Measurements from ENCODE around the gene SYNE2. TPM values are rescaled to one million over a fixed set of nuclear protein-coding genes. Genes with fewer than 3 reads are reported as not detected.

The SYNE2 gene
- polyA plus RNA-seq, 1 donor from 2014 or later: 82.3 TPM

GRCh38 chr14:64119980-64120379 is 267.2 kb downstream of the SYNE2 start:
- no peak overlapping the region for H3K27ac ChIP-seq (ENCODE audit: low read length)
- H2AFZ ChIP-seq (ENCODE audit: low read depth, low read length): no peak overlapping the region
- no peak overlapping the region for H3K9ac ChIP-seq (ENCODE audit: low read length)
- no peaks in the 10 kb centered on the region for H3K36me3 ChIP-seq (ENCODE audit: insufficient read depth, low read length)
- no peak overlapping the region for H3K4me3 ChIP-seq (ENCODE audit: low read length)
- H3K27me3 ChIP-seq (ENCODE audit: insufficient read depth, low read depth, low read length): no peaks in the 10 kb centered on the region
- H4K20me1 ChIP-seq (ENCODE audit: insufficient read depth): no peaks in the 10 kb centered on the region
- H3K9me3 ChIP-seq (ENCODE audit: low read length): no peaks in the 10 kb centered on the region
- no peaks in the 10 kb centered on the region for H3K9me2 ChIP-seq (ENCODE audit: insufficient read depth, low read length)
- no peaks in the 10 kb centered on the region for H3F3A ChIP-seq (ENCODE audit: insufficient read depth, low read length, poor library complexity, severe bottlenecking)
- H3K79me2 ChIP-seq (replicated peaks; ENCODE audit: insufficient read depth, low read length): no peaks in the 10 kb centered on the region
- H3K4me2 ChIP-seq (ENCODE audit: low read length): no peak overlapping the region
- no peak for TF ChIP-seq TAF1 (IDR thresholded peaks at IDR 0.05; ENCODE audit: low read depth)
- TF ChIP-seq EP300 (conservative IDR thresholded peaks at IDR 0.05; ENCODE audit: poor library complexity, severe bottlenecking): no peak
- no peak for TF ChIP-seq SMC3 (conservative IDR thresholded peaks at IDR 0.05; ENCODE audit: poor library complexity)
- no peak for TF ChIP-seq EZH2 (IDR thresholded peaks at IDR 0.05; ENCODE audit: borderline replicate concordance, insufficient read depth, low read length, poor library complexity, severe bottlenecking)
- no peak for TF ChIP-seq REST (IDR thresholded peaks at IDR 0.05; ENCODE audit: borderline replicate concordance)
- TF ChIP-seq RAD21 (conservative IDR thresholded peaks at IDR 0.05): no peak

- no peaks in the 10 kb centered on the region for H3K9me3 ChIP-seq (ENCODE audit: low read length)
- H3K4me2 ChIP-seq (ENCODE audit: low read length): no peak overlapping the region
- no peak overlapping the region for H2AFZ ChIP-seq (ENCODE audit: low read depth, low read length)
- TF ChIP-seq EP300 (conservative IDR thresholded peaks at IDR 0.05; ENCODE audit: poor library complexity, severe bottlenecking) (no peak), MXI1 (conservative IDR thresholded peaks at IDR 0.05; ENCODE audit: poor library complexity, severe bottlenecking) (no peak), SMC3 (conservative IDR thresholded peaks at IDR 0.05; ENCODE audit: poor library complexity) (no peak), RAD21 (conservative IDR thresholded peaks at IDR 0.05) (no peak), CTCF (IDR thresholded peaks at IDR 0.05; ENCODE audit: poor library complexity, severe bottlenecking) (no peak), REST (IDR thresholded peaks at IDR 0.05; ENCODE audit: borderline replicate concordance) (no peak), POLR2AphosphoS5 (IDR thresholded peaks at IDR 0.05) (no peak), EZH2 (IDR thresholded peaks at IDR 0.05; ENCODE audit: borderline replicate concordance, insufficient read depth, low read length, poor library complexity, severe bottlenecking) (no peak), TAF1 (IDR thresholded peaks at IDR 0.05; ENCODE audit: low read depth) (no peak)
- H3K27me3 ChIP-seq (ENCODE audit: insufficient read depth, low read depth, low read length): no peaks in the 10 kb centered on the region
- no peaks in the 10 kb centered on the region for H3K9me2 ChIP-seq (ENCODE audit: insufficient read depth, low read length)
- no peak overlapping the region for H3K27ac ChIP-seq (ENCODE audit: low read length)
- H4K20me1 ChIP-seq (ENCODE audit: insufficient read depth): no peaks in the 10 kb centered on the region
- H3K4me3 ChIP-seq (ENCODE audit: low read length): no peak overlapping the region
- H3K36me3 ChIP-seq (ENCODE audit: insufficient read depth, low read length): no peaks in the 10 kb centered on the region
- H3F3A ChIP-seq (ENCODE audit: insufficient read depth, low read length, poor library complexity, severe bottlenecking): no peaks in the 10 kb centered on the region
- no peak overlapping the region for H3K9ac ChIP-seq (ENCODE audit: low read length)
- no peaks in the 10 kb centered on the region for H3K79me2 ChIP-seq (replicated peaks; ENCODE audit: insufficient read depth, low read length)
These were observed 270.5 kb downstream of the SYNE2 start for GRCh38 chr14:64123241-64123822.

All from neural cell (in vitro differentiated cells).